Spleen (tissue), 7 donors: Measurements from ENCODE around the gene ITGA7.

Experiments
- CTCF ChIP-seq, 11 experiments: fragments of 200-600 bp in 7 of 11; fragments of 450-650 bp in 4 of 11; sonication (generic) in 4 of 11; IDR thresholded peaks in 8 of 11; conservative IDR thresholded peaks in 3 of 11; 1 replicate in 7 of 11; 2 replicates in 4 of 11; pipeline versions ENCODE4 v1.4.0 to v1.8.0; 2016 to 2021; ENCODE audit warnings: antibody characterized with exemption in 11 of 11, inconsistent platforms in 4 of 11, mild to moderate bottlenecking in 1 of 11
- POLR2A ChIP-seq, 3 donors: fragments of 450-650 bp; IDR thresholded peaks; one replicate each; pipeline ENCODE4 v1.5.1; 2017; ENCODE audit warnings: antibody characterized with exemption in 3 of 3, mild to moderate bottlenecking in 1 of 3
- POLR2AphosphoS5 ChIP-seq, 3 donors: sonication (generic); formaldehyde crosslinking; IDR thresholded peaks; one replicate each; pipeline ENCODE4 v1.5.1; 2017; ENCODE audit warnings: antibody characterized with exemption in 3 of 3
- donor health status: DM: no; HTN: no; CAD: no; lungs with moderate emphysema.
- donor health status: DM: no; HTN: no; CAD: no.
- donor health status: DM: no; HTN: no; CAD: no.

GRCh38 chr12:55698241-55698955 is 9.3 kb downstream of the ITGA7 start:
- TF ChIP-seq CTCF (IDR thresholded peaks at IDR 0.05 in 8 of 11, conservative IDR thresholded peaks at IDR 0.05 in 3 of 11) (no peak), POLR2AphosphoS5 (IDR thresholded peaks at IDR 0.05) (no peak), POLR2A (IDR thresholded peaks at IDR 0.05) (no peak)
